T47D (cell line): ENCODE results near the gene C6orf136.

Experiments
- DNase-seq, 2 experiments: peaks; one replicate each; pipeline versions ENCODE4 v3.0.0 to v3.0.0-alpha.2; 2011 to 2012; ENCODE audit warnings: low read depth in 1 of 2, low spot score in 1 of 2
- JUND ChIP-seq: IDR thresholded peaks from 2 replicates; pipeline ENCODE4 v1.6.1; 2012; ENCODE audit warnings: low read depth
- in situ Hi-C: cut with HindIII; loops from 2 replicates; pipeline ENCODE4 v1.10.0; 2016; ENCODE audit warnings: low sequenced_read_pairs, low pct_unique_long_range_greater_than_20kb

C6orf136 gene

DNA sequence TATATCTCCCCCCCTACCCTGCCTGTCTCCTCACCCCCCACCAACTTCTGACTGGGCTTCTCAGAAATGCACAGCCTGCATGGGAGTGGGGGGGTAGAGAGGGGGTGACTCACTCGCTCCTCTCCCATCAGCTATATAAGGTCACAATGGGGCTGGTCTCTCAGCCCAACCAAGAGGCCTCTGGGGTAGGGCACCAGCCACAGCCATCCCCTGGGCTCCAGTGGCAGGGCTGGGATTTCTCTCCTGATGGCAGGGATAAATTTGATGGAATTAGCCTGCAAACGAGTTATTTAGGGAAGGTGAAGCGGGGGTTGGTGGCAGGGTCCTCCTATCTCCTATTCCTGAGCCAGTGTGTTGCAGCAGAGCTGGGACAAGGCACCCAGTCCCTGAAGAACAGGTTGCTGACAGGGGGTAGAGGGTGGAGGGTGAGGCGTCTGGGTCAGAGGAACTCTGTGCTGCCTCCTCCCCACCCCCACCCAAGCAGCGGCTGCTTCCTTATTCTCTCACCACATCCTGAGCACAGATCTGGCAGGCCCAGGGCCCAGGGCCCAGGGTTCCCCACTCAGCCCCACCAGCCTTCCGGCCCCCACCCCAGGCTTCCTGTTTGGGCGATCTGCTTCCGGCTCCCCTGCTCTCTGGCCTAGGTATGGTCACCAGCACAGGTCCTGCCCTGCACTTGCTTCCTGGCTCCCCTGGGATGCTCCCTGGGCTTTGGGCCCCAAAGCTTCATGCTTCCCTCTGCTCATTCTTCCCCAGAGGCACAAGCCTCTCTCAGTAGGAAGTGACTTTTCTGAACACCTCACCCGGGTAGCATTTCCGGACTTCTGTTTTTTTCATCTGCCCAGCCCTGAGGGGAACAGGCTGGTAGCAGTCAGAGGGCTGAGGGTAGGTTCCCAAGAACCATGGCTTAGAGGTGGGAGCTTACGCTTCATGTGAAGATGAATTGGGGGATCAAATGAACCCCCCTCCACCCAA lies 35.5 kb downstream of the C6orf136 start:
- in situ Hi-C loops = no loop called here
- no peak for DNase-seq
- TF ChIP-seq JUND = no peak

DNA sequence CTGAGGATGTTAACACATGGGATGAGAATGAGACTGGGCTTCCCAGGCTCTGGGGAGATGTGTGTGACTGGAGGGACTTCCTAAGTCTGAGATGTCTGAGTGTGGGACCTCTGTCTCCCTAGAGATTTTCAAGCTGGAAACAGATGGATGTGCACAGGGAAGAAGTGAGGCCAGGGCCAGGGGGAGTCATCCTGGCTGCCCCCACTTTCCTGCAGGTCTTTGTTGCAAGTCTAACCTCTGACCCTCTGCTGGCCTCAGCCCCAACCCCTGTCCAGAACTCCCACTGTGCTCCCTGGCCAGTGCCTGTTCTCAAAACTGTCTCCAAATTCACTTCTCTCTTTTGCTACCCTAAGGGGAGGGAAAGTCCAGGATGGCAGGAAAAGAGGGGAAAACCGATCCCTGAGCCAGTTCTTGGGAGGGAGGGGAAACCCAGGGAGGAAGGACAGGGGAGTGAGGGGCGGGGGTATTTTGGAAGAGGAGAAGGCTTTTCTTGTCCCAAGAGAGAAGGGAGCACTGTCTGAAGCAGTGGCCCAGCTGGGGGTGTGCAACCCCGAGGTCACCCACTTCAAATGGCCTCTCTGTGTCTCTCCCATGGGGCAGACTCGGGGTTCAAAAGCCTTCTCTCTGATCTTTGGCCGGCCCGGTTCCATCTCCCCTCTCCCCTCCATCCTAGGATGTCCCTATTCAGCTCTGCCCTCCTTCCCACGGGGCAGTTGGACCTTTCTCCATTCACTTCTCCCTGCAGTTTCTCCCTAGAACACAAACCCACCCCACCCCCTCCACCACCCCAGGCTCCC lies 36.4 kb downstream of the C6orf136 start:
- no peak for TF ChIP-seq JUND
- DNase-seq = no peak
- in situ Hi-C loops = no loop called here

- TF ChIP-seq JUND = no peak
- no peak for DNase-seq
- in situ Hi-C loops = no loop called here
Observed at GRCh38 chr6:30683980-30684338, 37.0 kb downstream of the C6orf136 start.

DNA sequence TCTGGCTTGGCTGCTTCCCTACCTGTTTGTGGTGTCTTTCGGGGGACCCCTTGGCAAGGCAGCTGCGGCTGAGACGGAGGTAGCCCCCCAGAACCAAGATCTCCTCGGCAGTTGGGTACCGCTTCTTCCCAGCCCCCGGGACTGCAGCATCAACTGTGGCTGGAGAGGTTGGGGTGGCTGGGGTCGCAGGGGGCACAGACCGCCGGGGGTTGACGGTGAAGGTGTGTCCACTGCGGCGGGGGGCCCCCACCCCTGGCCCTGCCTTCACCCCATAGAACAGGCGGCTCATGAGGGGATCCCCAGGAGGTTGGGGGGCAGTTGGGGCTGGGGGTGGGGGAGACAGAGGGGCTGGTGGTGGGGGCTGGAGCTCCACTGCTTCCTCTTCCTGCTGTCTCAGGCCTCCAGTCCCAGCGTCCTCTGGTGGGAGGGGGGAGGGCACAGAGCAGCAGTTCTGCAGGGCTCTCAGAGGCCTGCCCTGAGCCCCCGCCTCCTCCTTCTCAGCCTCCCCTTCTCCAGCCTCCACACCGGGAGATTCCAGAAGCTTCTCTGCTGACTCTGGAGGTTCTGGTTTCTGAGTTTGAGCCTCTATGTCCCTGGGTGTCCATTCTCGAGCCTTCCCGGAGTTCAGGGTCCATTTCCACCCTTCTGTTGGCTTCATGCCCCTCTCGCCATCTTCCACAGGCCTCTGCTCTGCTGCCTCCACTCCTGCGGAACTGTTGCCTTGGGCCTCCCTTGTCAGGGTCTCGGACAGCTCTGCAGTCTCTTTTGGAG lies 37.6 kb downstream of the C6orf136 start:
- in situ Hi-C loops = no loop called here
- no peak for TF ChIP-seq JUND
- DNase-seq = no peak

DNA sequence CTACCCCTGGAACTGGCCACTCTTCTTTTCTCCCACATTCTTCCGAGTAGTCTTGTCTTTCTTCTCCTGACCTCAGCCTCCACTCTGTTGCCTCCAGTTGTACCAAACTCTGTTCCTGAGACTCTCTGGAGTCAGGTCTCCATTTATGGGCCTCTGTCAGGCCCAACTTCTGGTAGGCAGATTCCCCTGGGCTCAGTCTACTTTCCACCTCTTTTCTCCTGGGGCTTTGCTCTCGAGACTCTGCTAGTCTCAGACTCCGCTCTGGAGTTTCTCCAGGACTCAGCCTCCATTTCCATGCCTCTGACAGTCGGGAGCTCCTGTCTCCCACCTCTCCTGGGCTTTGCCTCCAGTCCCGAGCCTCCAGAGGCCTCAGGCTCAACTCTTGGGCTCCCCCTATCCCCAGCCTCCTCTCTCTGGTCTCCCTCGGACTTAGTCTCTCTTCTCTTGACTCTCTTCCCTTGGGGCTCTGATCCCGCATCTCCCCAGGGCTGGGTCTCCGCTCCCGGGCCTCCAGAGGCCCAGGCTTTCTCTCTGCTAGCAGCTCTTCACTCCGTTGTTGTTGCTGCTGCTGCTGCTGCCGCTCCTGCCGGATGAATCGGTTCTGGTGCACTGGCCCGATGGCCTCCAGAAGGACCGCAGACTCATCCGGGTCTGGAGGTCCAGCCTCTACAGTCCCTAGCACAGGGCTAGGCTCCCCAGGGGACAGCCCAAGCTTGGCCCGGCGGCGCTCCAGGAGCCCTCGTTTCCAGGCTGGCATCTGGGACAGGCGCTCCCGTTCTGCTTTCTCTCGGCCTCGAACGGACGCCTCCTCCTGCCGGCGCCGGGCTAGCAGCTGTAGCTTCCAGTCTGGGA lies 38.5 kb downstream of the C6orf136 start:
- no peak for DNase-seq
- TF ChIP-seq JUND = no peak
- in situ Hi-C loops = no loop called here

- TF ChIP-seq JUND = no peak
- peak; percentile 47 to 77 for DNase-seq
- in situ Hi-C loops = no loop called here
Observed at GRCh38 chr6:30686009-30686907, 39.3 kb downstream of the C6orf136 start, which contains the start of gene PPP1R18. Gene PPP1R18, minus strand, starts transcription at chr6:30686645. Its CDS starts 627 bp downstream, at chr6:30686018.

DNA sequence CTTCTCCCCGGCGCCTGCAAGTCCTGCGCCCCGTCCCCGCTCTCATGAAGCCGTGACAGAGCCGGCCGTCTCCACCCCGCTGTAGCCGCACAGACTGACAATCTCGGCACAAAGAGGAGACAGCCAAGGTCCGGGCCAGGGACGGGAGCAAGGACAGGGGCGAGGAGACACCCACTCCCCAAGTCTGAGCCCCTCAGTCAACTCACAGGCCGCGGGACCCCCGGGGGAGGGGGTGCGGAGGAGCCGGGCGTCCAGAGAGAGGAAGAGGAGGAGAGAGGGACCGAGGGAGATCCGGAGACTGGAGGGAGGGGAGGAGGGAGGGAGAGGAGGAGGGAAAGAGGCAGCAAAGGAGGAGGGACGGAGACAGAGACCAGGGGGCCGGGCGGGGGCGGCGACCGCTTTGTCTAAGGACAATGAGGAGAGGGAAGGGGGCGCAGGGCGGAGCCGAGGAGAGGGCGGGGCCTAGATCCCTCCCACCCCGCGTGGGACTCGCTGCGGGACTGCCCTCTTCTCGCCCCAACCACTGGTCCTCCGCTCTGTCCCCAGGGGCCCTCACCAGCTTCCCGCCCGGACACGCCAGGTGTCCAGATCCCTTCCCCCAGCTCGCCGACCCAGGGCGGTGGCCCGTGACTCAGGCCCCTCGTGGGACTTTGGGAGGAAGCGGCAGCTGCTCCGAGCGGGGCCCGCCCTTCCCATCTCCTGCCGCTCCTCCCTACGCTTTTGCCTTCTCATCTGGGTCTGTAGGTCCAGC lies 40.1 kb downstream of the C6orf136 start:
- in situ Hi-C loops = no loop called here
- DNase-seq = peak; percentile 26 to 93
- no peak for TF ChIP-seq JUND

GRCh38 chr6:30687659-30688431 lies 40.9 kb downstream of the C6orf136 start:
- DNase-seq = peak in 1 of 2 experiments; percentile 45
- in situ Hi-C loops = no loop called here
- no peak for TF ChIP-seq JUND

- no peak for TF ChIP-seq JUND
- in situ Hi-C loops = no loop called here
- DNase-seq = no peak
Observed at GRCh38 chr6:30688569-30688968, 41.6 kb downstream of the C6orf136 start.
